Tibial artery (tissue), 4 donors: ENCODE measurements around the gene ITGBL1.

Experiments
- DNase-seq, 2 donors: peaks; one replicate each; pipeline ENCODE4 v3.0.0-alpha.2; 2019
- H3K27ac ChIP-seq, 2 donors: fragments of 200-600 bp; sonication (generic) in 1 of 2; 1 replicate in 1 of 2; 2 replicates in 1 of 2; pipeline ENCODE4 v1.5.1; 2018 to 2019; ENCODE audit warnings: mild to moderate bottlenecking in 1 of 2
- H3K27me3 ChIP-seq, 2 donors: fragments of 200-600 bp; sonication (generic) in 1 of 2; one replicate each; pipeline versions ENCODE4 v1.5.1 to v1.6.0; 2016 to 2019
- H3K36me3 ChIP-seq, 3 donors: fragments of 200-600 bp; sonication (generic) in 2 of 3; one replicate each; pipeline ENCODE4 v1.5.1; 2016 to 2019; ENCODE audit warnings: mild to moderate bottlenecking in 2 of 3
- H3K4me1 ChIP-seq, 4 donors: fragments of 200-600 bp; sonication (generic) in 2 of 4; 1 replicate in 3 of 4; 2 replicates in 1 of 4; pipeline ENCODE4 v1.5.1; 2016 to 2019
- H3K4me3 ChIP-seq, 2 donors: fragments of 200-600 bp; sonication (generic) in 1 of 2; 1 replicate in 1 of 2; 2 replicates in 1 of 2; pipeline ENCODE4 v1.5.1; 2018 to 2019; ENCODE audit warnings: mild to moderate bottlenecking in 2 of 2
- H3K9me3 ChIP-seq, 3 donors: fragments of 200-600 bp; sonication (generic) in 1 of 3; one replicate each; pipeline ENCODE4 v1.5.1; 2016 to 2019
- CTCF ChIP-seq, 2 experiments: fragments of 200-600 bp in 1 of 2; fragments of 450-650 bp in 1 of 2; IDR thresholded peaks; one replicate each; pipeline ENCODE4 v1.5.1; 2017 to 2019; ENCODE audit warnings: antibody characterized with exemption in 2 of 2, mild to moderate bottlenecking in 1 of 2, moderate library complexity in 1 of 2
- intact Hi-C: fragments of 100-400 bp; cut with DNase I; formaldehyde crosslinking; loops from one replicate; pipeline ENCODE4 v1.15.0; 2023; ENCODE audit warnings: low total_unique reads

The ITGBL1 gene

GRCh38 chr13:101717353-101717752, 264.9 kb downstream of the ITGBL1 start:
- intact Hi-C loops = no loop called here
- Histone ChIP-seq H3K9me3 (no peaks in the 10 kb centered on the region), H3K4me1 (peaks cover 0 to 8% (median 0%) of the 10 kb centered on the region in 4 donors), H3K4me3 (no peak overlapping the region), H3K27ac (peak overlapping the region in 1 of 2 donors; percentile 30), H3K36me3 (peaks cover 0 to 8% (median 2%) of the 10 kb centered on the region in 3 donors), H3K27me3 (no peaks in the 10 kb centered on the region)
- DNase-seq = no peak
- TF ChIP-seq CTCF (IDR thresholded peaks at IDR 0.05) = no peak

GRCh38 chr13:101718496-101718895, 266.0 kb downstream of the ITGBL1 start:
- no peak overlapping the region for H3K4me3 ChIP-seq
- no peaks in the 10 kb centered on the region for H3K27me3 ChIP-seq
- no peak for DNase-seq
- intact Hi-C loops = no loop called here
- H3K36me3 ChIP-seq = peaks cover 5 to 8% (median 5%) of the 10 kb centered on the region in 3 donors
- no peaks in the 10 kb centered on the region for H3K9me3 ChIP-seq
- no peak for TF ChIP-seq CTCF (IDR thresholded peaks at IDR 0.05)
- H3K27ac ChIP-seq = peak overlapping the region; percentile 24 to 30
- H3K4me1 ChIP-seq = peaks cover 0 to 8% (median 0%) of the 10 kb centered on the region in 4 donors

GRCh38 chr13:101726681-101727080, 274.2 kb downstream of the ITGBL1 start:
- no peak for TF ChIP-seq CTCF (IDR thresholded peaks at IDR 0.05)
- no peaks in the 10 kb centered on the region for H3K9me3 ChIP-seq
- intact Hi-C loops = no loop called here

GRCh38 chr13:101727118-101727517, 274.6 kb downstream of the ITGBL1 start:
- Histone ChIP-seq H3K27me3 (no peaks in the 10 kb centered on the region), H3K9me3 (no peaks in the 10 kb centered on the region)
- intact Hi-C loops = no loop called here

More at GRCh38 chr13:101726681-101727080, 274.2 kb downstream of the ITGBL1 start:
- H3K4me3 ChIP-seq = no peak overlapping the region
- H3K36me3 ChIP-seq = peaks cover 0 to 5% (median 5%) of the 10 kb centered on the region in 3 donors
- no peaks in the 10 kb centered on the region for H3K27me3 ChIP-seq
- H3K27ac ChIP-seq = no peak overlapping the region
- no peak for DNase-seq
- peaks cover 0 to 10% (median 0%) of the 10 kb centered on the region in 4 donors for H3K4me1 ChIP-seq

GRCh38 chr13:101728021-101728420, 275.5 kb downstream of the ITGBL1 start:
- H3K36me3 ChIP-seq = peaks cover 0 to 1% (median 0%) of the 10 kb centered on the region in 3 donors
- no peak for DNase-seq
- peaks cover 0 to 10% (median 0%) of the 10 kb centered on the region in 4 donors for H3K4me1 ChIP-seq
- H3K4me3 ChIP-seq = no peak overlapping the region
- no peaks in the 10 kb centered on the region for H3K27me3 ChIP-seq
- no peak overlapping the region for H3K27ac ChIP-seq
- H3K9me3 ChIP-seq = no peaks in the 10 kb centered on the region
- intact Hi-C loops = no loop called here
- no peak for TF ChIP-seq CTCF (IDR thresholded peaks at IDR 0.05)

More at GRCh38 chr13:101727118-101727517, 274.6 kb downstream of the ITGBL1 start:
- H3K4me3 ChIP-seq = no peak overlapping the region
- TF ChIP-seq CTCF (IDR thresholded peaks at IDR 0.05) = no peak
- H3K36me3 ChIP-seq = peaks cover 0 to 5% (median 5%) of the 10 kb centered on the region in 3 donors
- peaks cover 0 to 10% (median 0%) of the 10 kb centered on the region in 4 donors for H3K4me1 ChIP-seq
- DNase-seq = no peak
- no peak overlapping the region for H3K27ac ChIP-seq

GRCh38 chr13:101728615-101729014, 276.1 kb downstream of the ITGBL1 start:
- Histone ChIP-seq H3K9me3 (no peaks in the 10 kb centered on the region), H3K36me3 (no peaks in the 10 kb centered on the region), H3K27me3 (no peaks in the 10 kb centered on the region), H3K4me1 (peaks cover 0 to 10% (median 0%) of the 10 kb centered on the region in 4 donors), H3K27ac (no peak overlapping the region), H3K4me3 (no peak overlapping the region)
- TF ChIP-seq CTCF (IDR thresholded peaks at IDR 0.05) = no peak
- DNase-seq = no peak
- intact Hi-C loops = no loop called here
